HG03442 (cell line): ENCODE data around the gene RACGAP1.
"Not testable (repeated sequence)": the region's sequence is repeated elsewhere in the genome, so short reads cannot be mapped to it uniquely, and the experiment has no call there.

Source experiments
- ATAC-seq: cut with Tn5 transposase; IDR thresholded peaks from one replicate; pipeline ENCODE4 v1.9.1; 2021; ENCODE audit warnings: mild to moderate bottlenecking, moderate library complexity; ENCODE audit not compliant: unreplicated experiment

Gene RACGAP1

DNA sequence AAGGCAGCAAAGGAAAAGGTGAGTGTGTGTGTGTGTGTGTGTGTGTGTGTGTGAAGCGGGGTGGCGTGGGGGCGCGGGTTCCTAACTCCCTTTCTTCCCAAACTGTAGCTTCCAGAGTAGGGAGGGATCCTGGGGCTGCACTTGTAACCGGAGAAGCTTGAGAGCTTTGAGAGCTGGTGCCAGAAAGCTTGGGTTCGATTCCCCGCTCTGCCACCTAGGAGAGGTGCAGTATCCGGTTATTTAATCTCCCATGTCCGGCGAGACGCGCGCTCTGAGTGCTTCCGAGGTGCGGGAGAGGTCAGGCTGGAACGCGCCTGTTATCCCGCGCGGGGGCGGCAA, 7.2 kb upstream of the RACGAP1 start:
- ATAC-seq, result no peak

GRCh38 chr12:50030449-50030848, 5.2 kb upstream of the RACGAP1 start:
- ATAC-seq, result not testable (repeated sequence)

DNA sequence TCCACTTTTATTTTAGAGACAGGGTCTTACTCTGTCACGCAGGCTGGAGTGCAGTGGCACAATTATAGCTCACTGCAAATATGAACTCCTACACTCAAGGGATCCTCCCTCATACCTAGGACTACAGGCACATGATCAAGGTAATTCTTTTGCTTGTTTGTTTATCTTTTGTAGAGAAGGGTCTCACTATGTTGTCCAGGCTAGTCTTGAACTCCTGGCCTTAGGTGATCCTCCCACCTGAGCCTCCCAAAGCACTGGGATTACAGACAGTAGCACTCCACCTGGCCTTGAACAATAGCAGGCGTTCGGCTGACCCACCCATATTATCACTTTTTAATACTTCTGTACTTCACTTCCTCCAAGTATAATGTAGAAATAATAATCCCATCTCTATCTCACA, 1.4 kb upstream of the RACGAP1 start:
- no peak for ATAC-seq

- ATAC-seq, result peak; percentile 6
Observed at GRCh38 chr12:50024805-50025186, 498 bp downstream of the RACGAP1 start.

DNA sequence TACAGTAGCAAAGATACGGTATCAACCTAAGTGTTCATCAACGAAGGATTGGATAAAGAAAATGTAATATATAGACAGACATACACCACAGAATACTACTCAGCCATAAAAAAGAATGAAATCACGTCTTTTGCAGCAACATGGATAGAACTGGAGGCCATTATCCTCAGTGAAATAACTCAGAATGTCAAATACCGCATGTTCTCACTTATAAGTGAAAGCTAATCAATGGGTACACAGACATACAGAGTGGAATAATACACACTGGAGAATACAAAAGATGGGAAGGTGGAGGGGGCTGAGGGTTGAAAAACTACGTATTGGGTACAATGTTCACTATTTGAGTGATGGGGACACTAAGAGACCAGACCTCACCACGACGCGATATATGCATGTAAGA, 1.1 kb downstream of the RACGAP1 start:
- ATAC-seq, result no peak

GRCh38 chr12:50022903-50023302, 2.4 kb downstream of the RACGAP1 start:
- ATAC-seq, result no peak

GRCh38 chr12:50021031-50021430, 4.3 kb downstream of the RACGAP1 start:
- ATAC-seq, result no peak

- no peak for ATAC-seq
Observed at GRCh38 chr12:50019524-50019923, 5.8 kb downstream of the RACGAP1 start.

GRCh38 chr12:50018968-50019367, 6.3 kb downstream of the RACGAP1 start:
- no peak for ATAC-seq

DNA sequence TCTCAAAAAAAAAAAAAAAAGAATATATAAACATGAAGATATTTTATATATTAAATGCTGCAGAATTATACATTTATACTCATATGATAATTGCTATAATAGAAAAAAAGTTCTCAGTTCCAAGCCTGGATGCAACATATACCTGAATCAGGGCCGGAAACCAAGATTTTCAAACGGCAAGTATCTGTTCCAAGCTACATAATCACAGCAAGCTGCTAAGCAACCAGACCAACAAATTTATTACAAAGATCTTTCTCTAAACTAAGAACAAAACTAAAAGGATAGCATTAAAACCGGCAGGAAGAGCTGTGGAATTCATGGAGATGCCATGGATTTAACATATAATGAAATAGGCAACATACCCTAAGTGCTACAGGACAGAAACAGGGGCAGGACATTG, 7.1 kb downstream of the RACGAP1 start:
- ATAC-seq, result no peak

- ATAC-seq, result no peak
Observed at GRCh38 chr12:50017641-50018040, 7.7 kb downstream of the RACGAP1 start.

DNA sequence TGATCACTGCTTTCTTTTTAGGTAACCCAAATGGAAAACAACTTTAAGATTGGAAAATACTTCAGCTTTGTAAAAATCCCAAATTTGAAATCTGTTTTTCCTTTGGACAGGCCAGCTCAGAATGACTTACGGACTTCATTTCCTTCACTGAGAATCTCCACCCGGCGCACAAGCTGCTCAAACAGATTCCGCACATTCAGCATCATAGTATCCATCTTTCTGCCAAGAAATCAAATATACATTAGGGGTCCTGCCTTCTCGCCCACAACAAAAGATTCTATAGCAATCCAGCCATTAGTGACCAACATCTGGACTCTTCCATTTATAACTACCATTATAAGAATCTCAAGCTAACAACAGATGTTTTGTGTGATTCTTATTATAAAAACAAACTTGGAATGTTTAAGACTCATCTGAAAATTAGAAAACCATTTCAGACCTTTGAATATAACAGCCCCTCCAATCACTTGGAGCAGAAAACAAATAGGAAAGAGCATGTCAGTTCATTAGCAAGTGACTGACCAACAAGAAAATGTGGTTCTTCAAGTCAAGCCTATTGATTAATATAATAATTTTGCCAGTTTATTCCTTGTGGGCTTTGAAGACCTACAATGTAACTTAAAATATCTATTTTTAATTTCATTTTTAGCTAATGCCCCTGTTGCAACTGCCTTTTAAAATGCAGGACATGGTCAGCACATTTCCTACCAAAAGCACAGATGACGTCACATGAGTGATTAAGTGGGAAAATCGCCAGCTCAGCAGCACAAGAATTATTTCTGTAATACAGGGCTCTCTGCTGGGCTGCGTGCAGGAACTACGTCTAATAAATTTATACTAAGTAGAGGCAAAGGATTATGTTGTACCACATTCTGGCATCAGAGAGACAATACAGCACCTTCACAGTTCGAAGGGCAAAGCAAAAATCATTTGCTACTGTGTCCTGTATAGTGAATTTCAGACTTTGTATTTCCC, 8.5 kb downstream of the RACGAP1 start:
- no peak for ATAC-seq

DNA sequence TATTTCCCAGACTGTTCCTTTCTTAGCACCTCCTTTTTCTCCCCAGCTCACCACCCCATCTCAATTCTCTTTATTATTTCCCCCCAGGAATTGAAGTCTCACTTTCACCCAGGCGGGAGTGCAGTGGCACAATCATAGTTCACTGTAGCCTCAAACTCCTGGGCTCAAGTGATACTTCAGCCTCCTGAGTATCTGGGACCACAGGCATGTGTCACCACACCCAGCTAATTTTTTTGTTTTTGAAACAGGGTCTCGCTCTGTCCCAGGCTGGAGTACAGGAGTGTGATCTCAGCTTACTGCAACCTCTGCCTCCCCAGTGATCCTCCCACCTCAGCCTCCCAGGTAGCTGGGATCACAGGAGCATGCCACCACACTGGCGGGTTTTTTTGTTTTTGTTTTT, 11.0 kb downstream of the RACGAP1 start:
- ATAC-seq, result no peak

- ATAC-seq, result no peak
Observed at GRCh38 chr12:50013361-50014147, 11.7 kb downstream of the RACGAP1 start.

GRCh38 chr12:50006754-50007442, 18.4 kb downstream of the RACGAP1 start:
- no peak for ATAC-seq

- no peak for ATAC-seq
Observed at GRCh38 chr12:50006280-50006679, 19.0 kb downstream of the RACGAP1 start.

- ATAC-seq, result no peak
Observed at GRCh38 chr12:50005175-50005574, 20.1 kb downstream of the RACGAP1 start.

DNA sequence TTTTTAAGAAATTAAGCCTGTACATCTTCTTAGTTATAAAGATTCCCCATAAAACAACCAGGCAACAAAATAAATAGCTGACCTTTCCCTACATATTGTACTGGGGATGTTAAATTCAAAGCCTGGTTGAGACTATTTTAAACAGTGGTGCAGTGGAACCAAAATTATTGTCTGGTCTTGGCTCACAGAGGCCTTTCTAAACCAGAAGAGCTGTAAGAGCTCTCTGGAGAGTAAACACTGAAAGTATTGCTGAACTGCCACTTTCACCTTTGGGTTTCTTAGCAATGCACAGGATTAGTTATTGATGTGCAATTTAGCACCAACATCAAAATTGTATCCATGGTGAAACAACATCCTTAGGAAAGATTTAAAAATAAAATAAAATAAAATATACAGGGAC, 20.6 kb downstream of the RACGAP1 start:
- ATAC-seq, result no peak

DNA sequence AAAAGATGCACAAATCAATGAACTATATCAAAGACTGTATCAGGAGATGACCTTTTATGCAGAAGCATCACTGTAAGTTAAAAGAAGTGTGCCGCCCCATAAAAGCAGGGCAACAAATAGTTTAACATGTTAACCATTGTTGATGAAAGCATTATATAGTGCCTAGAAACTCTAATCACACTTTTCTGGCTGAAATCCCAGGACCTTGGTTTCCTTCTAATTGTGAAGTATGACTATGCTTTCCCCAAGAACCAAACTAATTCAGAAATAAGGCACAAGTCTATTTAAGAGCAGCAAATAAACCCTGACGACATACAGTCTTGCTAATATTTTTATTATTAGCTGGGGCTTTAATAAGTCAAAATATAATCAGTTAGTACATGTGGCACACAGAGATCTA, 21.7 kb downstream of the RACGAP1 start:
- no peak for ATAC-seq

DNA sequence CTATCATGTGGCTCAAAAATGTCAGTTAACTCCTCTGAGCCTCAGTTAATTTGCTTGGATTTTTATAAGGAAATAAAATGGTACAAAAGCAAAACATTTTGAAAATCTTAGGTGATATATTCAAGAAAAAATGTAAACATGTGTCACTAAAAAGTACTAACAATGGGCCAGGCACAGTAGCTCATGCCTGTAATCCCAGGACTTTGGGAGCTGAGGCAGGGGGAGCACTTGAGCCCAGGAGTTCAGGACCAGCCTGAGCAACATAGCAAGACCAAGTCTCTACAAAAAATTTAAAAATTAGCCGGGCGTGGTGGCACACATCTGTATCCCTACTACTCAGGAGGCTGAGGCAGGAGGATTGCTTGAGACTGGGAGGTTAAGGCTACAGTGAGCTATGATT, 26.8 kb downstream of the RACGAP1 start:
- no peak for ATAC-seq

DNA sequence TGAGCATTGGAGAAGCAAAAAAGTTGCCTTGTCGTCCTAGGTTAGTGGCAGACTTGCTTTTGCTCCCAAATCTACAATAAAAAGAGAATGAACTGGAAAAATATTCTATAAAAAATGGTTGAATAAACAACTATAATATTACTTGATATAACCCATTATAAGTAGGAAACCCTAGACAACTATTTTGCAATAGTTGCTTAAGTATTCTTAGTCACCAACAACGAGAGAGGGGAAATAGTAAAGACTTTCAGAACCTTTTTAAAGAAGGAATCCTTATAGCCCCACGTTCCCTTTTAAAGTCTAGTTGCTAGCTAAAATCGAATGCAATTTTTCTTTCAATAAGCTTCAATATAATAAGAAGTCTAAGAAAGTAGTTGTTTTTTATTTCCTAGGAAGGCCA, 35.0 kb downstream of the RACGAP1 start:
- no peak for ATAC-seq
